Activated CD8-positive, alpha-beta memory T cell treated with anti-CD3 and anti-CD28 coated beads for 36 hours (primary cell): ENCODE results near the gene PSMA1. TPM values are rescaled to one million over a fixed set of nuclear protein-coding genes. Genes with fewer than 3 reads are reported as not detected.

Experiments
- CTCF ChIA-PET: fragments of 350-600 bp; sonication (Branson Sonifier 250); formaldehyde crosslinking; loops from one replicate; lab custom pipeline; 2021; ENCODE audit warnings: antibody characterized with exemption; lab: Charles Lee
- POLR2A ChIA-PET: fragments of 350-600 bp; sonication (Branson Sonifier 250); formaldehyde crosslinking; loops from one replicate; lab custom pipeline; 2021; ENCODE audit warnings: antibody characterized with exemption; lab: Charles Lee
- total RNA-seq, 2 experiments: library from RNA; stranded (reverse); gene quantifications; one replicate each; pipeline ENCODE4 v1.2.3, GENCODE V29; 2021

Gene PSMA1
- total RNA-seq, 2 experiments from 2014 or later: 364 to 373 TPM

- ChIA-PET POLR2A (interaction anchor here (0.5 kb wide), 1 partner anchor 27 kb away, joined by 4 read pairs; no protein-coding TSS in a partner anchor), CTCF (interaction anchor here (0.6 kb wide), 1 partner anchor 33 kb away, joined by 3 read pairs; no protein-coding TSS in a partner anchor)
Observed at GRCh38 chr11:14480716-14481115, 39.5 kb downstream of the PSMA1 start.

GRCh38 chr11:14471127-14471526 lies 49.1 kb downstream of the PSMA1 start:
- POLR2A ChIA-PET: no interaction called here
- CTCF ChIA-PET: interaction anchor here (1.2 kb wide), 1 partner anchor 24 kb away, joined by 3 read pairs; no protein-coding TSS in a partner anchor

DNA sequence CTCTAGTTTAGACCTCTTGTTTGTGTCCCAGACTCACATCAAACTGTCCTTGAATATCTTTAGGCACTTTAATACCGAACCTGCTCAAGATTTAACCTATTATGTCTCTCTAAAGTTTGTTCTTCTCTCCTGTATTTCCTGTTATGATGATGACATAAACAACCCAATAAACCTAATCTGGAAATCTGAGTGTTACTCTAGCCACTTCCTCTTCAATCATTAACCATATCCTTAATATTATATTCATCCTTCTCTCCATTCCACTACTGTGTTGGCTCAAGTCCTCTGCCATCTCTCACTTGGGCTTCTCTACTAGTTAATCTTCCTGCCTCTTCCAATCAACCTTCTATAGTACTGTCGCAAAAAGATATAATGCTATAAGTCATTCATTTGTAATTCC lies 56.6 kb downstream of the PSMA1 start:
- ChIA-PET CTCF (no interaction called here), POLR2A (no interaction called here)

- POLR2A ChIA-PET: no interaction called here
Observed at GRCh38 chr11:14460147-14460546, 60.0 kb downstream of the PSMA1 start.

GRCh38 chr11:14458377-14458776 lies 61.8 kb downstream of the PSMA1 start:
- CTCF ChIA-PET: interaction anchor here (0.6 to 0.7 kb wide), 2 partner anchors 21 to 157 kb away, joined by 3 to 5 read pairs; no protein-coding TSS in a partner anchor

More at GRCh38 chr11:14460147-14460546, 60.0 kb downstream of the PSMA1 start:
- CTCF ChIA-PET: interaction anchor here (1.0 kb wide), 1 partner anchor 13 kb away, joined by 3 read pairs; no protein-coding TSS in a partner anchor

DNA sequence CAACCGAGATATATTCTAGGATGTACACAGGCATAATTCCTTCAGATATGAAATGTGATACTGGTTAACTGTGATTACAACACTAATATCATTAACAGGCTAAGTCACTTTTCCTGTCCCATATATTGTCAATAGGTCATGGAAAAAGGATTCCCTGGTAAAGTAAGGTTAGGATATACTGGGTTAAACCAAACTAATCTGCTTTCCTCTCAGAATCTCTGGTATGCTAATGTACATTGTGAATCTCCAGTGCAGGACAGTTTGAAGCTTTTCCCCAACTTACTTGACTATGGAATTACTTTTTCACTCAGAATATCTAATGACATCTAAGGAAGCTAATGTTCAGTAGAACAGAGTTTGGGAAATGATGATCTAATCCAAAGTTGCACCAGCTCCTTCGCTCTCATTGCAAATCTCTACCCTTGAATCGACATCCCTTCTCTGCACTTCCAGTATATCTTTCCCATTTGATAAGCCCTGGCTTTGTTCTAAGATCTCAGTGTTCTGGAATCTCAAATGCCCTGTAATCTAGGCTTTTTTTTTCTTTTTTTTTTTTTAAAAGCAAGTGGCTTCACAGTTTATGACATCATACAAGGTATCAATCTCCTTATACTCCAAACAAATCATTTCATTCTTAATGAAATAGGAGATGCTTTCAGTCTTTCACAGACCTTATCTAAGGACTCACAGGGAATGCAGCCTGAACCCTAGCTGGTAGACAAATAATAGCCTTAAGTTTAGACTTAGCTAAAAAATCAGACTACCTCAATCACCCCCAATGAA lies 64.3 kb downstream of the PSMA1 start:
- ChIA-PET POLR2A (interaction anchor here (0.7 to 1.4 kb wide), 4 partner anchors 9 to 751 kb away, joined by 3 to 7 read pairs (median 4); no protein-coding TSS in a partner anchor), CTCF (interaction anchor here (0.6 to 4.0 kb wide), 16 partner anchors 9 to 493 kb away, joined by 3 to 25 read pairs (median 3); partner anchors contain the start of gene SPON1)

More at GRCh38 chr11:14458377-14458776, 61.8 kb downstream of the PSMA1 start:
- POLR2A ChIA-PET: no interaction called here

Other genes starting within 250 kb of the PSMA1 start
- gene RRAS2, start 161.2 kb downstream of the PSMA1 start, total RNA-seq: 10 to 100 TPM; 71.6 to 73.4 TPM
- gene COPB1, start 20.6 kb downstream of the PSMA1 start, total RNA-seq: 100 to 1,000 TPM; 115 to 118 TPM
- gene PDE3B, start 123.4 kb upstream of the PSMA1 start, total RNA-seq: 10 to 100 TPM; 38.7 to 39.1 TPM